ENCODE data around the gene CCDC180.
A peak's percentile ranks its signal among the peaks of the same experiment; 100 is the strongest.

The CCDC180 gene

GRCh38 chr9:97307500-97308163 is at the start of gene CCDC180:
TSS of gene CCDC180 (plus strand) at chr9:97307659. CDS start at chr9:97308064, 405 bp downstream.
- no peak for DNase-seq

DNA sequence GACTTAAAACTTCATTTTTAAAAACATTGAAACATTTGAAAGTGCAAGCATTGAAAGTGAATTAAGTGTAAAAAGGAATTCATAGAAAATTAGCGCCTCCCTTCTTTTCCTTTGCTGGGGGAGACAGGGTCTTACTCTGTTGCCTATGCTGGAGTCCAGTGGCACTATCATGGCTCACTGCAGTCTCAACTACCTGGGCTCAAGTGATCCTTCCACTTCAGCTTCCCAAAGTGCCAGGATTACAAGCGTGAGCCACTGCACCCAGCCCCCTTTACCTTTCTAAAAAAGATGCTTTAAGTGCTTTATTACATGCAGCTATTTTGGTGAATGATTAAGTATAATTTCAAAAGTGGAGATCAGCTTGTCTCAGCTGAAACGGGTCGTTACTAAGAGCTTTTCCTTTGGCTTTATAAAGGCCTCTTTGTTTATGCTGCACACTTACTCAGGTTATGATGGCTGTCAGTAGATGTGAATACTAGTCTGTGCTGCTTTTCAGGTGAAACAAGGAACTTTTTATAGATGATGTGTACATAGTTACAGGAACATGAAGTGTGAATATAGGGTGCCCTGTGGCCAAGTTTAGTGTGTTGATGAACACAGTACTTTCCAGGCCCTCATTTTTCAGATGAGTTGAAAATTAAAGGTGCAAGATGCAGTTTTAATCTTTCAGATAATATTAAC is 47.5 kb upstream of the CCDC180 start:
- DNase-seq, result peak; percentile 4

- DNase-seq, result no peak
These were observed 36.2 kb upstream of the CCDC180 start for GRCh38 chr9:97271292-97271691.

- no peak for DNase-seq
These were observed 35.4 kb upstream of the CCDC180 start for GRCh38 chr9:97272072-97272471.

- DNase-seq, result no peak
These were observed 31.1 kb upstream of the CCDC180 start for GRCh38 chr9:97276310-97276852.

- no peak for DNase-seq
These were observed 29.5 kb upstream of the CCDC180 start for GRCh38 chr9:97277953-97278352.

DNA sequence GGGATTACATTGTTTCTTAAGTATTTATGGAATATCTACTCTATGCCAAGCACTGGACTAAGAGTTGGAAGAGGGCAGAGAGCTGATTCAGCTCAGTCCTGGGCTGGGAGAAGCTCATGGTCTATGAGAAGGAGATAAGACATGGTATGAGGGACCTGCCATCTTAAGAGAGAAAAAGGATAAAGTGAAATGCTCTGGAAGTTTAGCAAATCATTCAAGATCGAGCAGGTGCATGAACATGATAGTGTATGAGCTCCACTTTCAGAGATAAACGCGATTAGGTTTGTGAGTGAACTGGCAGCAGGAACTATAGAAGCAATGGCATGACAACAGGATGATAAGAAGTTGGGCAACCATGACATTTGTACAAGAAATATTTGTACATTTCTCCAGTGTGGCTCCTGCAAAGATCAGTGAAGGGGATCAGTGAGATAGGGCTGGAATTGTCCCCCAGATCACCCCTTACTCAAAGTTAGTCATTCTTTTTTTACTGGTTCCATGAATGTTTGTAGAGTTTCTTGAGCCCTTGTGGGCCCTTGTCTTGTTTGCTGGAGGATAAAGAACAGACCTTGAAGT is 26.6 kb upstream of the CCDC180 start:
- no peak for DNase-seq

DNA sequence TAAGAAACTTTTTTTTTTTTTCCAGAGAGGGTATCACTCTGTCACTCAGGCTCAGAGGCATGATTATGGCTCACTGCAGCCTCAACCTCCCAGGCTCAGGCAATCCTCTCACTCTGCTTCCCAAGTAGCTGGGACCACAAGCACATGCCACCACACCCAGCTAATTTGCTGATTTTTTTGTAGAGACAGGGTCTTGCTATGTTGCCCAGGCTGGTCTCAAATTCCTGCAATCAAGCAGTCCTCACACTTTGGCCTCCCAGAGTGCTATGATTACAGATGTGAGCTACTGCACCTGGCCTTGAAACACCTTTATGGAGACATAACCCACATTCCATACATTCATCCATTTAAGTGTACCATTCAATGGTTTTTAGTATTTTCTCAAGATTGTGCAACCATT is 23.7 kb upstream of the CCDC180 start:
- DNase-seq, result no peak

GRCh38 chr9:97284798-97285197 is 22.7 kb upstream of the CCDC180 start:
- DNase-seq, result no peak

DNA sequence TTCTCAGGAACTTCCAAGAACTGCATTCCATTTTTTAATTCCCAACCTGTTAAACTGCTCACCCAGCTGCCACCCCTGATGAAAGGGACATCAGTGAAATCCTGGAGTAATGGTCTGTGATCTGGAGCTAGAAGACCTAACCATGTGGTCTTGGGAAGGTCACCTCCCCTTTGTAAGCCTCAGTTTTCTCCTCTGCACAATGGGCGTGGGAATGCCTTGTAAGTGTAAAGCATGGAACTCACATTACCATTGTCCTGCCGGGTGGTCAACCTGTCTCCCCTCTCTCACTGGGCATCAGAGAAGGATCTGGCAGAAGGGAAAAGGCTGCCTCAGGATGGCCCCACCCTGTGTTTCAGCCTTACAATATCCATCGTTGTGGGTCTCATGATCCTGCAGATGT is 15.3 kb upstream of the CCDC180 start:
- no peak for DNase-seq

- DNase-seq, result peak; percentile 57
These were observed 14.2 kb upstream of the CCDC180 start for GRCh38 chr9:97293207-97293721.

- DNase-seq, result no peak
These were observed 13.6 kb upstream of the CCDC180 start for GRCh38 chr9:97293818-97294217.

DNA sequence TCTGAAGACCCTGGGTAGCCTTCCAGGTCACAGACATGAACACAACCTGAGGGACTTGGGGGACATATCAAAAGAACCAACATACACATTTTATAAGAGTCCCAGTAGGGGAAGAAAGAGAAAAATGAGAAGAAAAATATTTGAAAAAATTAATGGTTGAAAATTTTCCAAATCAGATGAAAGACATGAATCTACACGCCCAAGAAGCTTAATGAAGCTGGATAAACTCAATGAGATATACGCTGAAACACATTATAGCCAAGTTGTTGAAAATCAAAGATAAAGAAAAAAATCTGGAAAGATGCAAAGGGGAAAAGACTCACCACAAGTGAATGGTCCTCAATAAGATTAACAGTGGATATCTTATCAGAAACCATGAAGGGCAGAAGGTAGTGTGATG is 9.6 kb upstream of the CCDC180 start:
- no peak for DNase-seq

- no peak for DNase-seq
These were observed 7.5 kb upstream of the CCDC180 start for GRCh38 chr9:97299809-97300414.

- DNase-seq, result no peak
These were observed 6.9 kb upstream of the CCDC180 start for GRCh38 chr9:97300586-97300985.

DNA sequence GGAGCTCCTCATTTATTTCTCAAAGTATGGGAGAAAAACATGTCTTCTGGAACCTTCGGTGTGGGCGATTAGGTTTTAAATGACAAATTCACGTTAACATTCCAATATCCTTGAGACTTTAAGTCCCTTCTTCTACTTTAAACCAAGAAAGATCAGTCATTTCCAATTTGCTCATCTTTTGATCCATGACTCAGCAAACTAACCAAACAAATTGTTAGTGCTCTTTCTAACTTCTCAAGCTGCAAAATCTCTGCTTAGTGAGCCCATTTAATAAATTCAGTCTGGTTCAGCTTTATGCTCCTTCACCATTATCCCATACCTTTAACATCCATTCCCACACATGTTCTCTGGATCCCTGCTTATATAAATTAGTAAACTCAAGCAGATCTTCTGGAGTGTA is 5.5 kb upstream of the CCDC180 start:
- DNase-seq, result no peak

- no peak for DNase-seq
These were observed 2.9 kb upstream of the CCDC180 start for GRCh38 chr9:97304586-97304985.

- DNase-seq, result no peak
These were observed 1.8 kb upstream of the CCDC180 start for GRCh38 chr9:97305501-97306298.

- no peak for DNase-seq
These were observed 368 bp upstream of the CCDC180 start for GRCh38 chr9:97307091-97307490.

DNA sequence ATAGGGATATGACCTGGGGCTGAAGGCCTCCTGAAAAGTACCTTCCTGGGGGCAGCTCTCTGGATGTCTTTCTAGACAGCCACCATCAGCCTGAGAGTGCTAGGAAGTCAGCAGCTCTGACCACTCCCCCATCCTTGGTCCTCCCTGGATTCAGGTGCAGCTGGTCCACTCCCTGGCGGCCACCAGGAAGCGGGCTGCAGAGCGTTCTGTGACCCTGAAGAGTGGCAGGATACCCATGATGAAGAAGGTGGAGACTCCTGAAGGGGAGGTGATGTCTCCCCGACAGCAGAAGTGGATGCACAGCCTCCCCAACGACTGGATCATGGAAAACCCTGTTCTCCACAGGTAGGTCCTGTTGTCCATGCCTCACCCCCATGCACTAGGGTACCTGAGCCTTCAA is 1.8 kb downstream of the CCDC180 start:
- no peak for DNase-seq

- DNase-seq, result no peak
These were observed 2.6 kb downstream of the CCDC180 start for GRCh38 chr9:97310023-97310422.

- DNase-seq, result no peak
These were observed 3.4 kb downstream of the CCDC180 start for GRCh38 chr9:97310896-97311295.

Measured in NCI-H1105 (cell line).